ENCODE data around the gene RGS12.

RGS12 gene

DNA sequence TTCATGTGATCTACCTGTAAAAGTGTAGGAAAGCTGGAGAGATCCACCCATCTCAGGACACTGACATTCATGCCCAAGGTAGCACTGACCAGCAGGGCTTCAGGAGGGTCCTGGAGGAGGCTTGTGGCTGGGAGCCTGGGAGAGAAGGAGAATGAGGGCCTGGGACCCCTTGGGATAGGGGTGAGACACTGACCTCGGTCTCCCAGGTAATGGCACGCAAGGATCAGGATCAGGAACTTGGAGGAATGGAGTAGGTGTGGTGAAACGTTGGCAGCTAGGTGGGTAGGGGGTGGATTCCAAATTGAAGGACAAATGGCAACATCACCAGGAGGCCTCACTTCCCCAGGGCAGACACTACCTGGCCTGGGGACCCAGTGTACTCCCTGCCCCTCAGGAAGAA, 12.4 kb upstream of the RGS12 start:
- no peak for DNase-seq

GRCh38 chr4:3283483-3283882, 9.3 kb upstream of the RGS12 start:
- no peak for DNase-seq

GRCh38 chr4:3283916-3284315, 8.9 kb upstream of the RGS12 start:
- no peak for DNase-seq

GRCh38 chr4:3284734-3285557, 7.9 kb upstream of the RGS12 start:
- DNase-seq: no peak

DNA sequence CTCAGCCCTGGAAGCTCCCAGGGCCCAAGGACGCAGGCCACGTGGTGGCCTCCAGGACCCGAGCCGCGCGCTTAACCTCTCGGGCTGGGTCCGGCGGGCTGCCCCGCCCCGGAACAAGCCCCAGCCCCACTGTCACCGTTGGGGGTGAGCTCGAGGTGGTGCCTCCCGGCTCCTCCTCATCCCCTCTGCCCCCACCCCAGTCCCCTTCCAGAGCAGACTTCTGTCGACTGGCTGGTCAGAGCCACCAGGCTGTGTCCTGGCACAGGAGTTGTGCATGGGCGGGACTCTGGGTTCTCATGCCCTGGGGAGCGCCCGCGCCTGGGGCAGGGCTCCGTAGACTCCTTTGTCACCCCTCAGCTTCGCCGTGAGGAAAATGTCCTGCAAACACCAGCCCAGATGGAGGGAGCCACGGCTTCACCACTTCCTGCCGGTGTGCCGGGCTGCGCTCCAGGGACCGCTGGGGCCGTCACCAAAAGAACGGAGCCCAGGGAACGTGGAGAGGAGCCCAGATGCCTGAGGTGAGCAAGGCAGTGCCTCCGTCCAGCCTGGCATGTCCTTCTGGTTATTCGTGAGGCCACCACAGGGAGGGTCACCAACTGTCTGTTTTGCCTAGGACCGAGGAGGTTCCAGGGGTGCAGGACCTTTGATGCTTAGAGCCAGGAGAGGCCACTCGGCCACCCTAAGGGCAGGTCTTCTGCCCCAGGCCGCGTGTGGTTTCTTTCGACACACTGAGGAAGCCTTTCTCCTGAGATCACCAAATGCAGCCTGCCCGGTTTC, 7.1 kb upstream of the RGS12 start:
- no peak for DNase-seq

- no peak for DNase-seq
Measured at GRCh38 chr4:3286335-3287175, 6.3 kb upstream of the RGS12 start.

DNA sequence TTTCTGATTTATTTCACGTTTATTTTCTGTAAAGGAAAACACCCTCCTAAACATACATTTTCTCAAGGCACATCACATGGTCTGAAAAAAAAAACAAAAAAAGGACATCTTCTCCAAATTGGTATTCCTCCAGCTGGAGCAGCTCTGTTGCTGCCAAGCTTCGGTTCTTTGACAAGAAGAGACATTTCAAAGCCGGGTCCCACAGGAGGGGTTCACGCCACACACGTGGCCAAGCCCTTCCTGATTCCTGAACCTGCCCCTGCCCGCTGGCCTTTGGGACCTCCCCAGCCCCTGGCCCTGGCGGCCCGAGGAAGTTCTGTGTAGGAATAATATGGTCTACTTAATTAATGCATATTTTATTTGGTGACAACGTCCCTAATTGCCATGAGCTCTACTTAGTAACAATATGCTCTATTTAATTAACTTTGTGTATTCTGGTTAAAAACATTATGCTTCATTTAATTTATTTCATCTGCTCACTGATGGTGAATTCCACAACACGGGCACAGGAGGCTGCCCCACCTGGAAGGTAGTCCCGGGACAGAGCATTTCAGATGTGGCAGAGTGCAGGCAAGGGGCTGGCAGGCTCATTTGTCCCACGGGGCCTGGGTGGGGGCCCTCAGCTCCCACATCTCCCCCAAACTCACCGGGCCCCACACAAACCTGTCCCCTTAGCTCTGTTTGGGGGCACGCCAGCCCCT, 5.4 kb upstream of the RGS12 start:
- no peak for DNase-seq

DNA sequence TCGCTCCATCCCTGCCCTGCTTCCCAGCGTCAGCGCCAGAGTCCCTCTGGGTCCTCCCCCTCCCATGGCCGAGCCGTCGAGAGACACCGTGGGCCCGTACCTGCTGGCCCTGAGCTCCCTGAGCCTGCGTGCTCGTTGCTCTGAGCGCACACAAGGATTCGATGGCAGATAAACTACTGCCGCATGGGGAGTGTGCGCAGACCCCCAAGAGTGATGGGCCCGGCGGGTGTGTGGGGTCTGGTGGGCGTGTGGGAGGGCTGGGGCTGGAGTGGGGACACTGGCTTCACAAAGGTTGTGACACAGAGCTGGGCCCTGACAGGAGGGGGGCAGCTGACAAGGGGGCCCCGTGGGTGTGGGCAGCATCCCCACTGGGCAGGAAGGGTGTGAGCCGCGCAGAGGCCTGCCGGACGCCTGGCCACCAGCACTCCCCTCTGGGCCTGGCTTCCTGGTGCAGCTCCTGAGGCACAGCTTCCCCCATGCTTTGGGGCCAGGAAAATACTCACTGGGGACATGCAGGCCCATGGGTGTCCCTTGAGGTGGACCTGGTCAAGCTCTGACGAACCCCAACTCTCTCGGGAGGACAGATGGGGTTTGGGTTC, 4.8 kb upstream of the RGS12 start:
- no peak for DNase-seq

- no peak for DNase-seq
Measured at GRCh38 chr4:3288571-3289094, 4.2 kb upstream of the RGS12 start.

DNA sequence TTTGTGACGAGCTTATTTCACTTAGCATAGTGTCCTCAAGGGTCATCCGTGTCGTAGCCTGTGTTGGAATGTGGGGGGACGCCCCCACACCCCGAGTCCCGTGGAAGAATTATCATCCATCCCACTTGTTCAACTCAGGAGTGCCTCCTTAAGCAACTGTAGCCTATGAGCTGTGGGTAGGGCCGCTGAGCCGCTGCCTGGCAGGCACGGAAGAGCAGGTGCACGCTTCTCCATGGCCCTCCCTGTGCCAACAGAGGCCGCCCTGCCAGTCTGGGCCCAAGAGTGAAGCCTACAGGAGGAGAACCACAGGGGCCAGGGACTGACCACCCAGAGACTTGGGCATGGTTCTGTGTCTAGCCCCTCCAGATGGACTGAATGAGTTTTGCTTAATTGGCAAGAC, 2.3 kb upstream of the RGS12 start:
- DNase-seq: no peak

DNA sequence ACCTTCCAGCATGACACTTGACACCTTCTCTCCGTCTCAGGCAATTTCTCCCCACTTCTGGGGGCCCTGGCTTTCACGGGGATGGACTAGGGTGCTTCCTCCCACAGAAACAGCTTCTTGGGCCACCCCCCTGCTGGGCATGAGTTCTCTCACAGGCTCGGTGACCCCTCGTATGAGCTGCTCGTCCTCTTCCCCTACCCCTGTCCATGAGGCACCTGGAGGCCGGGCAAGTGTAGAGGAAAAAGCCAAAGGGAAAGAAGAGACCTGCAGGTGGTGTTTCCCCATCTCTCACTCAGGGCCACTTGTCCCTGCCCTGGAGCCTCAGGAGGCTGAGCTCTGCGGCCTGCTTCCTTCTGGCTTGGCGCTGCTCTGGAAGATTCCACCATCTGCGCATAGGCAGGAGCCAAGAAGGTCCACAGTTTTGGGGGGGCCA, 1.9 kb upstream of the RGS12 start:
- no peak for DNase-seq

GRCh38 chr4:3291411-3291968, 1.3 kb upstream of the RGS12 start:
- no peak for DNase-seq

DNA sequence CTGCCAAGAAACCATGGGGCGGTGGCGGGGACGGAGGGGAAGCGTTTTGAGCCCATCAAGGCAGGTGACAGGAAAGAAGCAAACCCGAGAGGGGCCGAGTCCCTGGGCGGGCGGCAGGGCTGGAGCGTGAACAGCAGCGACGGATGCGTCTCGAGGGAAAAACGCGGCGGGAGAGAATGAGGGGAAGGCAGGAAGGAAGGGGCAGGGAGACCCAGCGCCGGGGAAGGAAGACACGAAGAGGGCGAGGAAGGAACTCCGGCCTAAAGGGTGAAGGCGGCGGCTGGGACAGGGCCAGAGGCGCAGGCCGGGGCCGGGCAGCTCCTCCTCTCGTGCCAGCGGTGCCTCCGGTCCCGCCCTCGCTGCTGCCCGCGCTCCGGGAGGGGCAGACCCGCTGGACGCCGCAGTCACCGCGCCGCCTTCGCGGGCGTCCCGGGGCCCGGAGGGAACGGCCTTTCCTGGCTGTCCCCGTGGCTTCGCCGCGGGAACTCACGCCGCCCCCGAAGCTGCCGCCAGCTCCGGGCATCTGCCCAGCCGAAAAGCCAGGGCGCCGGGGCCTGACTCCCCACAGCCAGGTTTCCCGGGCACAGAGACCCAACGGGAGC, 751 bp upstream of the RGS12 start:
- DNase-seq: no peak

- DNase-seq: no peak
Measured at GRCh38 chr4:3293401-3294391, 875 bp downstream of the RGS12 start.

DNA sequence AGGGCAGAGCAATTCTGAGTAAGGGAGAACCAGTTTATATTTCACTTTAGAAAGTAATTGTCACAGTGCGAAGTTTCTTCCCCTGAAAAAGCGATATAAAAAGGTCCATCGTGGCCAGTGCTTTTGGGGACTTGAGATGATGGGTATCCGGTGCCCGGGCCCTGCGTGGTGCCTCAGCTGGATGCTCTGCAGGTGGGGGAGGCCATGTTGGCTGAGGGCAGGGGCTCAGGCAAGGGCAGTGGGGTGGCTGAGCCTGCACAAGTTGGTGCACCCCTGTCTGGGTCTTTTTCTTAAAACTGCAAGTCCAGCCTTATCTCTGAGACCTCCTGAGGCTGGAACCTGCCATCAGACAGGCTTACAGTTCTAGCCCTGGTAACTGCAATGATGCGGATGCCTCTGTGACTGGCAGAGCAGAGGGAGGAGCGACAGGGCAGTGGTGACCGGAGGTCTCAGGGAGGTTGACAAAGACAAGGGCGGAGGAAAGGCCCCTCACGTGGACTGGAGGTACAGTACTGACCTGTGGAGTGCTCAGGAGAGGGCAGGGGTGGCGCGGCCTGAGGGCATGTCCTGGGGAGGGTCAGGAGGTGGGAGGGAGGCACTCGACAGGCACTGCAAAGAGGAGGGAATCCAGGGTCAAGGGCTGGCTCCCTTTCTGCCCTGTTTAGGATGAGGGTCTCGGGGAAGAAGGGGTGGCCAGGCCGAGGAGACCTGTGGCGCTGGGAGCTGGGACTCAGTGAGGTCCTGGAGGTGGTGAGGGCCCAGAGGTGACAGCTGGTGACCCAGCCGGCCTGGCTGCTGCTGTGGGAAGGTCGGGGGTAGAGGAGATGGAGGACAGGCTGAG, 1.8 kb downstream of the RGS12 start:
- no peak for DNase-seq

GRCh38 chr4:3295837-3296624, 3.2 kb downstream of the RGS12 start:
- no peak for DNase-seq

- DNase-seq: no peak
Measured at GRCh38 chr4:3296651-3297050, 3.8 kb downstream of the RGS12 start.
